Measurements from ENCODE around the gene PLEKHM3.

DNA sequence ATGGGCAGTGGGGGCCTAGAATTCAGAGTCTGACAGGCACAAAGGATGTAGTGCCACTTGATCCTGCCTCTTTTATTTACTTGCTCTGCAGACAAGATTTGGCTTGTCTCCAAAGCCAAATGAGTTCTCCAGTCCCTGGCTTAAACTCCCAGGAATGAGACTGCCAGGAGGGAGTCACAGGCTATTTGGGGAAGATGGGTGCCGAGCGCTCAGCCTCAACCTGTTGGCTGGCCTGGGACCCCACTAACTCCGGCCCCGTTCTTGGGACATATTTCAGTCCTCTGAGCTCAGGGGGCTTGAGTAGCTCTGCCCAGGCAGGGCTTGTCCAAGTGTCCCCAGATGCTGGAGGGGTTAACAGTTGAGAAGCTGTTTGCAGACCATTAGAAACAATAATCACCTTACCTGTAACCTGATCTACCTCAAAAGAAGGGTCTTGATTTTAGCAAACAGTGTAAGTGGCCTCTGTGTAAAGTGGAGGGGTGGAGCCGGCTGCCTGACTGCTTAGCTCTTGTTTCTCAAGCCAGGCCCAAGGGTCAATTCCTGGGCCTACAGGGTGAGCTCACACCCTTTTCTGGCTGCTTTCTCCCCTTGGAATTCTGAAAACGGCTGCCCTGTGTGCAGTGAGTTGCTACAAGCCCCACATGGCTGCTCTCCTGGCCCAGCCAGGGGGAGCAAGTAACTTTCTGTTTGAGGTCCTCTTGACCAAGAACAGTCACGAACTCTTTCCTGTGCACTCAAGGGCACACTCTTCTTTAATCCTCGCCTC is 228.6 kb downstream of the PLEKHM3 start:
- TF ChIP-seq, protein P1, sequence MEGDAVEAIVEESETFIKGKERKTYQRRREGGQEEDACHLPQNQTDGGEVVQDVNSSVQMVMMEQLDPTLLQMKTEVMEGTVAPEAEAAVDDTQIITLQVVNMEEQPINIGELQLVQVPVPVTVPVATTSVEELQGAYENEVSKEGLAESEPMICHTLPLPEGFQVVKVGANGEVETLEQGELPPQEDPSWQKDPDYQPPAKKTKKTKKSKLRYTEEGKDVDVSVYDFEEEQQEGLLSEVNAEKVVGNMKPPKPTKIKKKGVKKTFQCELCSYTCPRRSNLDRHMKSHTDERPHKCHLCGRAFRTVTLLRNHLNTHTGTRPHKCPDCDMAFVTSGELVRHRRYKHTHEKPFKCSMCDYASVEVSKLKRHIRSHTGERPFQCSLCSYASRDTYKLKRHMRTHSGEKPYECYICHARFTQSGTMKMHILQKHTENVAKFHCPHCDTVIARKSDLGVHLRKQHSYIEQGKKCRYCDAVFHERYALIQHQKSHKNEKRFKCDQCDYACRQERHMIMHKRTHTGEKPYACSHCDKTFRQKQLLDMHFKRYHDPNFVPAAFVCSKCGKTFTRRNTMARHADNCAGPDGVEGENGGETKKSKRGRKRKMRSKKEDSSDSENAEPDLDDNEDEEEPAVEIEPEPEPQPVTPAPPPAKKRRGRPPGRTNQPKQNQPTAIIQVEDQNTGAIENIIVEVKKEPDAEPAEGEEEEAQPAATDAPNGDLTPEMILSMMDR (conservative IDR thresholded peaks at IDR 0.05; ENCODE audit: low read depth in 2 of 2), result no peak
- TF ChIP-seq EZH2 (IDR thresholded peaks at IDR 0.05; ENCODE audit: low read depth, unreplicated experiment) (no peak), POLR2AphosphoS5 (IDR thresholded peaks at IDR 0.05; ENCODE audit: low read depth) (no peak)

Measured in GM23338 (cell line).